MCF 10A (cell line): ENCODE measurements around the gene TIMMDC1. TPM values are rescaled to one million over a fixed set of nuclear protein-coding genes. Genes with fewer than 3 reads are reported as not detected.

ENCODE experiments used
- BruUV-seq: library from RNA; stranded (reverse); fragments of 400-500 nt; replicated peaks from 2 replicates; lab custom pipeline; 2021; lab: Mats Ljungman, UMichigan
- CTCF ChIA-PET: fragments of 300-600 bp; sonication (Branson Sonifier 250); formaldehyde crosslinking; extraction: SDS; loops from one replicate; lab custom pipeline; 2021; ENCODE audit warnings: antibody characterized with exemption, inconsistent platforms; lab: Yijun Ruan, JAX
- POLR2A ChIA-PET: fragments of 300-600, 350-650 bp; sonication (Branson Sonifier 250); formaldehyde crosslinking; extraction: SDS; loops from one replicate; lab custom pipeline; 2020; ENCODE audit warnings: antibody characterized with exemption, inconsistent platforms; lab: Yijun Ruan, JAX
- DNase-seq: peaks from one replicate; pipeline ENCODE4 v3.0.0-alpha.2; 2018; ENCODE audit not compliant: unreplicated experiment
- H3K27ac Mint-ChIP-seq: one replicate; pipeline ENCODE4 v1.8.0; 2022; ENCODE audit warnings: mild to moderate bottlenecking, low read depth, mixed read lengths; ENCODE audit not compliant: unreplicated experiment
- H3K27me3 Mint-ChIP-seq: one replicate; pipeline ENCODE4 v1.8.0; 2022; ENCODE audit warnings: mixed read lengths; ENCODE audit not compliant: insufficient read depth, unreplicated experiment
- H3K36me3 Mint-ChIP-seq: one replicate; pipeline ENCODE4 v1.8.0; 2022; ENCODE audit warnings: mild to moderate bottlenecking, moderate library complexity, mixed read lengths; ENCODE audit not compliant: insufficient read depth, unreplicated experiment
- H3K4me1 Mint-ChIP-seq: one replicate; pipeline ENCODE4 v1.8.0; 2022; ENCODE audit warnings: mixed read lengths; ENCODE audit not compliant: insufficient read depth, unreplicated experiment
- H3K4me3 Mint-ChIP-seq: one replicate; pipeline ENCODE4 v1.8.0; 2022; ENCODE audit warnings: mild to moderate bottlenecking, moderate library complexity, mixed read lengths; ENCODE audit not compliant: unreplicated experiment
- H3K9me3 Mint-ChIP-seq: one replicate; pipeline ENCODE4 v1.8.0; 2022; ENCODE audit warnings: mixed read lengths; ENCODE audit not compliant: unreplicated experiment
- intact Hi-C: fragments of 100-400 bp; cut with micrococcal nuclease; formaldehyde crosslinking; loops from 2 replicates; pipeline ENCODE4 v1.14.1; 2022
- total RNA-seq: library from RNA; stranded (reverse); gene quantifications from 2 replicates; pipeline ENCODE4 v1.2.3, GENCODE V29; 2022
- TF ChIP-seq, protein P1 (sequence below): fragments of 200-600 bp; IDR thresholded peaks from one replicate; pipeline ENCODE4 v1.8.0; 2022; ENCODE audit warnings: antibody characterized with exemption, mild to moderate bottlenecking; ENCODE audit not compliant: unreplicated experiment

TIMMDC1 gene
- total RNA-seq, 1 experiment from 2014 or later, result 113 TPM

DNA sequence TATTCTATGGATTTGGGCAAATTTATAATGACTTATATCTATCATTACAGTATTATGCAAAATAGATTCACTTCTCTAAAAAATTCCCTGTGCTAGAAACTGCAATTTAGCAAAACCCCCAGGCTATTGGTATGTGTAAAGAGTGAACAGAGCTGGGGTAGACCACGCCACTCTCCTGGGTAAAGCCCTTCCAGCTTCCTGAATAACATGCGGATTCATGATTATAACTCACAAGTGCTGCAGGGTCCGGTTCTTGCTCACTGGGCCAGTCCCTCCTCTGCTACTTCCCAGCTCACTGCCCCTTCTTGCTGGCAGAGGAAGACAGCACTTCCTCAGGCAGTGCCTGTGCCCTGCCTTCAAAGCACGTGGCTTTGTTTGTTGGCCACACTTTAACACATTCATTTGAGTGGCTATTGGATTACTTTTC, 57.0 kb downstream of the TIMMDC1 start:
- POLR2A ChIA-PET, result no interaction called here
- Mint-ChIP-seq H3K9me3 (no peaks in the 10 kb centered on the region), H3K4me3 (no peak overlapping the region), H3K27ac (no peak overlapping the region), H3K27me3 (no peaks in the 10 kb centered on the region), H3K36me3 (no peaks in the 10 kb centered on the region), H3K4me1 (no peaks in the 10 kb centered on the region)
- no TSS peak for BruUV-seq
- TF ChIP-seq, protein P1, sequence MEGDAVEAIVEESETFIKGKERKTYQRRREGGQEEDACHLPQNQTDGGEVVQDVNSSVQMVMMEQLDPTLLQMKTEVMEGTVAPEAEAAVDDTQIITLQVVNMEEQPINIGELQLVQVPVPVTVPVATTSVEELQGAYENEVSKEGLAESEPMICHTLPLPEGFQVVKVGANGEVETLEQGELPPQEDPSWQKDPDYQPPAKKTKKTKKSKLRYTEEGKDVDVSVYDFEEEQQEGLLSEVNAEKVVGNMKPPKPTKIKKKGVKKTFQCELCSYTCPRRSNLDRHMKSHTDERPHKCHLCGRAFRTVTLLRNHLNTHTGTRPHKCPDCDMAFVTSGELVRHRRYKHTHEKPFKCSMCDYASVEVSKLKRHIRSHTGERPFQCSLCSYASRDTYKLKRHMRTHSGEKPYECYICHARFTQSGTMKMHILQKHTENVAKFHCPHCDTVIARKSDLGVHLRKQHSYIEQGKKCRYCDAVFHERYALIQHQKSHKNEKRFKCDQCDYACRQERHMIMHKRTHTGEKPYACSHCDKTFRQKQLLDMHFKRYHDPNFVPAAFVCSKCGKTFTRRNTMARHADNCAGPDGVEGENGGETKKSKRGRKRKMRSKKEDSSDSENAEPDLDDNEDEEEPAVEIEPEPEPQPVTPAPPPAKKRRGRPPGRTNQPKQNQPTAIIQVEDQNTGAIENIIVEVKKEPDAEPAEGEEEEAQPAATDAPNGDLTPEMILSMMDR, result no peak
- CTCF ChIA-PET, result interaction anchor here (1.0 kb wide), 1 partner anchor 31 kb away, joined by 3 read pairs; no protein-coding TSS in a partner anchor
- intact Hi-C loops, result no loop called here
- no peak for DNase-seq

DNA sequence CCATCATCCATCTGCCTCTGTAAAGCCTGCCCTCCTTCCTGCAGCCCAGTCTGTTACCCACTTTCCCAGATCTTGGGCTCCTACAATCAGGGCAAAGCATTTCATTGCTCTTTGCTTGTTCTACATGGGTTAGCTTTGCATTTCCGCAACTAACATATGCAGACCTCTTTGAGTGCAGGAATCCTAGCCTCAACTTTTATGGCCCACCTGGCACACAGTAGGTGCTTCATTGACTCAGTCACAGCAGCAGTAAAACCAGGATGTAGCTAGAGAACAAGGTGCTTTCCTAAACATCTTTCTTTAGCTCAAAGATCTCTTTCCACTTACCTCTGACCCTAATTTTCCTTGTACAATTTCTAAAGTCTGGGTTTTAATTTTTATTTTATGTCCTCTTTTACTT, 57.6 kb downstream of the TIMMDC1 start:
- H3K36me3 Mint-ChIP-seq, result no peaks in the 10 kb centered on the region
- ChIA-PET CTCF (interaction anchor here (1.0 kb wide), 1 partner anchor 31 kb away, joined by 3 read pairs; no protein-coding TSS in a partner anchor), POLR2A (no interaction called here)
- H3K9me3 Mint-ChIP-seq, result no peaks in the 10 kb centered on the region
- intact Hi-C loops, result no loop called here
- no TSS peak for BruUV-seq
- H3K27me3 Mint-ChIP-seq, result no peaks in the 10 kb centered on the region
- TF ChIP-seq, protein P1, result no peak
- no peaks in the 10 kb centered on the region for H3K4me1 Mint-ChIP-seq
- no peak overlapping the region for H3K27ac Mint-ChIP-seq
- no peak overlapping the region for H3K4me3 Mint-ChIP-seq
- DNase-seq, result no peak

GRCh38 chr3:119557192-119557876, 59.0 kb downstream of the TIMMDC1 start:
- intact Hi-C loops, result no loop called here
- no peaks in the 10 kb centered on the region for H3K36me3 Mint-ChIP-seq
- TF ChIP-seq, protein P1, result no peak
- no peaks in the 10 kb centered on the region for H3K4me1 Mint-ChIP-seq
- H3K27ac Mint-ChIP-seq, result no peak overlapping the region
- ChIA-PET POLR2A (no interaction called here), CTCF (interaction anchor here (0.6 kb wide), 1 partner anchor 1631 kb away, joined by 4 read pairs; no protein-coding TSS in a partner anchor)
- H3K27me3 Mint-ChIP-seq, result no peaks in the 10 kb centered on the region
- no peak for DNase-seq
- H3K4me3 Mint-ChIP-seq, result no peak overlapping the region
- no peaks in the 10 kb centered on the region for H3K9me3 Mint-ChIP-seq
- no TSS peak for BruUV-seq

DNA sequence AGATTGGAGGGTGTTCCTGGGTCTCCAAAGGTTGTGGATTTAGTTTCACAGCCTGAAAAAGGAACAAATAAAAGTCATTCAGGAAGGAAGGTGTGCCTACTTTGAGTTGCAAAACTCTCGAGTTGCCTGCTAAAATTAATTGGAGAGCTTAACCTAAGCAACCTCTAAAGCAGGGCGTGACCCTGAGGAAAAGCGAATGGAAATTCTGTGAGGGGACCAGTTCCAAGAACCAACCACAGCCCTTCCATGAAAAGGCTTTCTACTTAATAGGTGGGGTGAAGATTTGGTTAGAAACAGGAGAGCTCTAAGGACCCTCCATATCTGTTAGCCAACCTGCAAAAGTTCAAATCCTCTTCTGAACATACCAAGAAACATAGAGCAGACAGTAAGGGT, 59.5 kb downstream of the TIMMDC1 start:
- no peak for DNase-seq
- ChIA-PET POLR2A (no interaction called here), CTCF (interaction anchor here (0.6 kb wide), 1 partner anchor 1631 kb away, joined by 4 read pairs; no protein-coding TSS in a partner anchor)
- intact Hi-C loops, result no loop called here
- BruUV-seq, result no TSS peak
- no peak overlapping the region for H3K4me3 Mint-ChIP-seq
- no peaks in the 10 kb centered on the region for H3K27me3 Mint-ChIP-seq
- no peaks in the 10 kb centered on the region for H3K9me3 Mint-ChIP-seq
- H3K27ac Mint-ChIP-seq, result no peak overlapping the region
- TF ChIP-seq, protein P1, result no peak
- H3K36me3 Mint-ChIP-seq, result no peaks in the 10 kb centered on the region
- no peaks in the 10 kb centered on the region for H3K4me1 Mint-ChIP-seq
